Heart right ventricle (tissue), 16 donors: ENCODE measurements around the gene GALNT14. TPM values are rescaled to one million over a fixed set of nuclear protein-coding genes. Genes with fewer than 3 reads are reported as not detected.

Experiments
- ATAC-seq, 8 donors: fragments of 200-7000 bp; cut with Tn5 transposase; one replicate each; pipeline ENCODE4 v1.9.1; 2020; ENCODE audit warnings: mild to moderate bottlenecking in 8 of 8, moderate library complexity in 8 of 8, moderate number of reproducible peaks in 1 of 8
- DNase-seq, 2 donors: peaks; one replicate each; pipeline ENCODE4 v3.0.0-alpha.2; 2020
- H3K27ac ChIP-seq, 10 donors: fragments of 200-600 bp; sonication (generic) in 2 of 10; one replicate each; pipeline versions ENCODE4 v1.5.0 to v1.8.0; 2020 to 2022; ENCODE audit warnings: mild to moderate bottlenecking in 3 of 10
- H3K27me3 ChIP-seq, 7 donors: fragments of 200-600 bp; one replicate each; pipeline ENCODE4 v1.8.0; 2021 to 2022; ENCODE audit warnings: mild to moderate bottlenecking in 2 of 7
- H3K36me3 ChIP-seq, 9 donors: fragments of 200-600 bp; sonication (generic) in 1 of 9; one replicate each; pipeline versions ENCODE4 v1.5.0 to v1.8.0; 2020 to 2022; ENCODE audit warnings: mild to moderate bottlenecking in 2 of 9
- H3K4me1 ChIP-seq, 9 donors: fragments of 200-600 bp; sonication (generic) in 1 of 9; one replicate each; pipeline versions ENCODE4 v1.5.0 to v1.8.0; 2020 to 2022; ENCODE audit warnings: mild to moderate bottlenecking in 4 of 9
- H3K4me3 ChIP-seq, 10 donors: fragments of 200-600 bp; sonication (generic) in 2 of 10; one replicate each; pipeline versions ENCODE4 v1.5.0 to v1.8.0; 2020 to 2022; ENCODE audit warnings: mild to moderate bottlenecking in 7 of 10, moderate library complexity in 2 of 10
- H3K9me3 ChIP-seq, 11 donors: fragments of 200-600 bp in 10 of 11; sonication (generic) in 2 of 11; one replicate each; pipeline versions ENCODE4 v1.5.0 to v1.8.0; 2013 to 2022; ENCODE audit warnings: mild to moderate bottlenecking in 2 of 11, control low read depth in 1 of 11, moderate library complexity in 1 of 11
- CTCF ChIP-seq, 9 donors: fragments of 200-600 bp; sonication (generic) in 2 of 9; IDR thresholded peaks; one replicate each; pipeline versions ENCODE4 v1.5.0 to v1.8.0; 2021 to 2022; ENCODE audit warnings: antibody characterized with exemption in 9 of 9, mild to moderate bottlenecking in 5 of 9, moderate library complexity in 1 of 9
- WGBS, 2 donors: extraction: QIAGEN DNeasy Blood & Tissue Kit; methylation state at CpG; one replicate each; pipeline ENCODE4 v1.1.7; 2013; ENCODE audit warnings: inconsistent platforms in 1 of 2; 5-methylcytosine and 5-hydroxymethylcytosine counted together
- intact Hi-C, 10 donors: fragments of 100-400 bp; cut with DNase I; formaldehyde crosslinking; loops; one replicate each; pipeline versions ENCODE4 v1.11.1 to v1.14.2; 2022
- polyA plus RNA-seq, 2 donors: library from polyadenylated mRNA; stranded (reverse); fragments of 200-250 nt; gene quantifications; one replicate each; pipeline ENCODE4 v1.2.3, GENCODE V29; 2013
- total RNA-seq, 10 donors: library from RNA; stranded (reverse); fragmentation: NEBNext Ultra II Directional in 3 of 10; extraction: Animal tissue kit (Norgen Biotek cat#: 25700) in 3 of 10; gene quantifications; one replicate each; pipeline versions ENCODE4 v1.2.1 to v1.2.4, GENCODE V29; 2021 to 2023
- donor health status: Arrhythmogenic right ventricular cardiomyopathy.
- donor health status: ischemic (EF 13 %, LVEDD 7.1; RV severe dilation, severe dysfunction).
- donor health status: healthy with polysubstance abuse.
- donor health status: DM: no; HTN: yes; CAD: no.
- donor health status: DM: no; HTN: no; CAD: no.
- donor health status: ischemic (EF 25% LVEDD 6.9; RV normal size, moderate dysfunction).
- donor health status: ischemic (EF 25% LVEDD 5.7; RV mildly dilated, moderate dysfunction).
- donor health status: healthy.
- donor health status: DM: yes; HTN: yes; CAD: no.
- donor health status: Ischemic cardiomyopathy.
- donor health status: ischemic (EF 35%, LVEDD 5.7; RV mildly dilated, moderate dysfunction).
- donor health status: nonischemic (EF 11% LVEDD 7.7; RV severe dilation, severe dysfunction).
- donor health status: DM: yes; HTN: yes; CAD: no.
- donor health status: PGD.
- donor health status: ischemic (EF 29% LVEDD 5.4; RV normal size, mild dysfunction).
- donor health status: nonischemic (EF 23%, LVEDD 6.1; RV moderate dilation, normal function).

Gene GALNT14
- total and polyA plus RNA-seq, 12 donors, result 0.17 to 1.4 (median 0.63) TPM; not detected in 2

- 59% methylated on average over 6 of the region's 6 CpGs for WGBS, 2 donors
- DNase-seq, result no peak
- Histone ChIP-seq H3K36me3 (no peaks in the 10 kb centered on the region), H3K27ac (peak overlapping the region in 3 of 10 donors; percentile 12 to 28 (median 22)), H3K9me3 (no peaks in the 10 kb centered on the region), H3K4me1 (peaks cover 0 to 21% (median 3%) of the 10 kb centered on the region in 9 donors), H3K27me3 (peaks cover 0 to 9% (median 0%) of the 10 kb centered on the region in 7 donors), H3K4me3 (no peak overlapping the region)
- peak in 6 of 8 donors; percentile 24 to 78 (median 58) for ATAC-seq
- intact Hi-C loops, result no loop called here
- no peak for TF ChIP-seq CTCF (IDR thresholded peaks at IDR 0.05)
These were observed 84.1 kb downstream of the GALNT14 start for GRCh38 chr2:31053929-31054782.

- 92 to 97% methylated on average over 4 to 5 of the region's 5 CpGs for WGBS, 2 donors
- DNase-seq (no peak), ATAC-seq (no peak)
- Histone ChIP-seq H3K4me1 (peaks cover 0 to 21% (median 3%) of the 10 kb centered on the region in 9 donors), H3K4me3 (no peak overlapping the region), H3K9me3 (no peaks in the 10 kb centered on the region), H3K27ac (no peak overlapping the region), H3K36me3 (no peaks in the 10 kb centered on the region), H3K27me3 (peaks cover 0 to 9% (median 0%) of the 10 kb centered on the region in 7 donors)
- no peak for TF ChIP-seq CTCF (IDR thresholded peaks at IDR 0.05)
- intact Hi-C loops, result no loop called here
These were observed 86.0 kb downstream of the GALNT14 start for GRCh38 chr2:31052284-31052683.

- ATAC-seq (peak in 1 of 8 donors; percentile 13), DNase-seq (no peak)
- Histone ChIP-seq H3K4me3 (no peak overlapping the region), H3K4me1 (peaks cover 0 to 21% (median 3%) of the 10 kb centered on the region in 9 donors), H3K36me3 (no peaks in the 10 kb centered on the region), H3K27me3 (peaks cover 0 to 9% (median 0%) of the 10 kb centered on the region in 7 donors), H3K9me3 (no peaks in the 10 kb centered on the region), H3K27ac (peak overlapping the region in 1 of 10 donors; percentile 15)
- TF ChIP-seq CTCF (IDR thresholded peaks at IDR 0.05), result no peak
- 86 to 89% methylated on average over 9 of the region's 9 CpGs for WGBS, 2 donors
- intact Hi-C loops, result no loop called here
These were observed 86.7 kb downstream of the GALNT14 start for GRCh38 chr2:31051258-31052140.

- no peak for DNase-seq
- no peak overlapping the region for H3K4me3 ChIP-seq
- ATAC-seq, result no peak
- WGBS, 2 donors, result 73 to 76% methylated on average over 14 of the region's 14 CpGs
- intact Hi-C loops, result no loop called here
- no peaks in the 10 kb centered on the region for H3K9me3 ChIP-seq
- peaks cover 0 to 15% (median 0%) of the 10 kb centered on the region in 9 donors for H3K4me1 ChIP-seq
- no peaks in the 10 kb centered on the region for H3K36me3 ChIP-seq
- TF ChIP-seq CTCF (IDR thresholded peaks at IDR 0.05), result no peak
- H3K27ac ChIP-seq, result no peak overlapping the region
- H3K27me3 ChIP-seq, result peaks cover 0 to 9% (median 0%) of the 10 kb centered on the region in 7 donors
These were observed 88.2 kb downstream of the GALNT14 start for GRCh38 chr2:31049916-31050588.
